GM19240 (cell line): ENCODE data around the gene THAP4.

Experiments used
- DNase-seq: peaks from one replicate; pipeline ENCODE4 v3.0.0; 2011; ENCODE audit warnings: low spot score; ENCODE audit not compliant: insufficient read length

The THAP4 gene

GRCh38 chr2:241637018-241637794 is at the start of gene THAP4, which contains the start of gene ATG4B:
Gene THAP4 (minus strand): TSS chr2:241637158. CDS start chr2:241637017, 141 bp downstream.
Gene ATG4B (plus strand): TSS chr2:241637693. CDS start chr2:241637715, 22 bp downstream.
- DNase-seq = peak; percentile 96

GRCh38 chr2:241686324-241686649 is 49.3 kb upstream of the THAP4 start:
- DNase-seq = no peak

GRCh38 chr2:241680827-241681599 is 44.1 kb upstream of the THAP4 start:
- DNase-seq = no peak

GRCh38 chr2:241680044-241680443 is 43.1 kb upstream of the THAP4 start:
- no peak for DNase-seq

GRCh38 chr2:241678784-241679540 is 42.0 kb upstream of the THAP4 start:
- no peak for DNase-seq

- DNase-seq = no peak
Observed at GRCh38 chr2:241678307-241678706, 41.3 kb upstream of the THAP4 start.

GRCh38 chr2:241677392-241677791 is 40.4 kb upstream of the THAP4 start:
- no peak for DNase-seq

GRCh38 chr2:241676665-241677064 is 39.7 kb upstream of the THAP4 start:
- DNase-seq = no peak

- DNase-seq = no peak
Observed at GRCh38 chr2:241675885-241676284, 38.9 kb upstream of the THAP4 start.

GRCh38 chr2:241673797-241674725 is 37.1 kb upstream of the THAP4 start:
- no peak for DNase-seq

- DNase-seq = no peak
Observed at GRCh38 chr2:241673189-241673663, 36.3 kb upstream of the THAP4 start.

GRCh38 chr2:241672243-241673188 is 35.6 kb upstream of the THAP4 start:
- no peak for DNase-seq

GRCh38 chr2:241671457-241672240 is 34.7 kb upstream of the THAP4 start:
- DNase-seq = no peak

- DNase-seq = no peak
Observed at GRCh38 chr2:241670333-241671110, 33.6 kb upstream of the THAP4 start.

- DNase-seq = no peak
Observed at GRCh38 chr2:241668839-241669238, 31.9 kb upstream of the THAP4 start.

GRCh38 chr2:241668354-241668753 is 31.4 kb upstream of the THAP4 start:
- no peak for DNase-seq

GRCh38 chr2:241666627-241667400 is 29.9 kb upstream of the THAP4 start:
- no peak for DNase-seq
